ENCODE data around the gene FGF18. TPM values are rescaled to one million over a fixed set of nuclear protein-coding genes. Genes with fewer than 3 reads are reported as not detected.

Gene FGF18
- total and polyA plus RNA-seq, 10 of the 15 experiments (the other 5 are each of a cell fraction or from before 2014, with no cell fraction given) = 0.03 to 0.10 (median 0.06) TPM; not detected in 5

GRCh38 chr5:171477666-171478065 is 58.2 kb downstream of the FGF18 start:
- Histone ChIP-seq H2AFZ (ENCODE audit: control insufficient read depth, low read depth, low read length) (no peak overlapping the region), H3K27me3 (replicated peaks in 1 of 2; ENCODE audit: control insufficient read depth in 2 of 2, insufficient read depth in 2 of 2, low read length in 1 of 2) (no peaks in the 10 kb centered on the region; a peak in 1 of 4 replicates), H4K20me1 (ENCODE audit: control insufficient read depth, insufficient read depth) (no peaks in the 10 kb centered on the region), H3K36me3 (ENCODE audit: control insufficient read depth in 2 of 2, insufficient read depth in 2 of 2, low read length in 1 of 2) (no peaks in the 10 kb centered on the region), H3K4me2 (ENCODE audit: control insufficient read depth, insufficient read depth) (no peak overlapping the region), H3K9ac (ENCODE audit: control insufficient read depth, insufficient read depth, low read length) (no peak overlapping the region), H3K4me1 (ENCODE audit: control insufficient read depth, insufficient read depth, low read length) (peaks cover 3% of the 10 kb centered on the region), H3K79me2 (ENCODE audit: control insufficient read depth, insufficient read depth, low read length) (no peaks in the 10 kb centered on the region), H3K9me3 (replicated peaks; ENCODE audit: control insufficient read depth, insufficient read depth, low read length) (no peaks in the 10 kb centered on the region), H3K27ac (ENCODE audit: control insufficient read depth, insufficient read depth) (no peak overlapping the region), H3K4me3 (no peak overlapping the region)
- intact Hi-C loops (cut with micrococcal nuclease; ENCODE audit: unreplicated experiment) = no loop called here
- DNase-seq (ENCODE audit: low read depth, low spot score) (no peak), FAIRE-seq (no peak), ATAC-seq (no peak)
- ChIA-PET POLR2A (interaction anchor here (0.6 kb wide), 1 partner anchor 134 kb away, joined by 3 read pairs; no protein-coding TSS in a partner anchor), CTCF (no interaction called here), RAD21 (ENCODE audit: unreplicated experiment) (no interaction called here), SMC1A (ENCODE audit: uncharacterized antibody, unreplicated experiment) (no interaction called here)
- WGBS (ENCODE audit: insufficient coverage, insufficient replicate concordance, low lambda C conversion rate, missing lambda C conversion rate) = 22% methylated on average over 3 of the region's 3 CpGs
- TF ChIP-seq NFXL1 (IDR thresholded peaks at IDR 0.05; ENCODE audit: borderline replicate concordance) (no peak), POLR2AphosphoS2 (IDR thresholded peaks at IDR 0.05; ENCODE audit: low read depth, low read length) (no peak), FOXM1 (IDR thresholded peaks at IDR 0.05; ENCODE audit: low read depth, low read length) (no peak)
- BruUV-seq (replicated peaks) = no TSS peak
- in situ Hi-C loops (cut with MboI) = no loop called here

- Histone ChIP-seq H3K4me3 (no peak overlapping the region), H3K36me3 (ENCODE audit: control insufficient read depth in 2 of 2, insufficient read depth in 2 of 2, low read length in 1 of 2) (no peaks in the 10 kb centered on the region), H3K9me3 (replicated peaks; ENCODE audit: control insufficient read depth, insufficient read depth, low read length) (no peaks in the 10 kb centered on the region), H4K20me1 (ENCODE audit: control insufficient read depth, insufficient read depth) (no peaks in the 10 kb centered on the region), H3K79me2 (ENCODE audit: control insufficient read depth, insufficient read depth, low read length) (no peaks in the 10 kb centered on the region), H3K27me3 (replicated peaks in 1 of 2; ENCODE audit: control insufficient read depth in 2 of 2, insufficient read depth in 2 of 2, low read length in 1 of 2) (no peaks in the 10 kb centered on the region; a peak in 2 of 4 replicates), H2AFZ (ENCODE audit: control insufficient read depth, low read depth, low read length) (peak overlapping the region; percentile 4; the same call in 1 of the 2 replicates), H3K9ac (ENCODE audit: control insufficient read depth, insufficient read depth, low read length) (no peak overlapping the region), H3K4me1 (ENCODE audit: control insufficient read depth, insufficient read depth, low read length) (peaks cover 3% of the 10 kb centered on the region), H3K27ac (ENCODE audit: control insufficient read depth, insufficient read depth) (no peak overlapping the region), H3K4me2 (ENCODE audit: control insufficient read depth, insufficient read depth) (no peak overlapping the region)
- ChIA-PET POLR2A (interaction anchor here (0.6 kb wide), 1 partner anchor 586 kb away, joined by 3 read pairs; no protein-coding TSS in a partner anchor), CTCF (no interaction called here), RAD21 (ENCODE audit: unreplicated experiment) (no interaction called here), SMC1A (ENCODE audit: uncharacterized antibody, unreplicated experiment) (no interaction called here)
- DNase-seq (ENCODE audit: low read depth, low spot score) (no peak), ATAC-seq (no peak), FAIRE-seq (no peak)
- intact Hi-C loops (cut with micrococcal nuclease; ENCODE audit: unreplicated experiment) = no loop called here
- BruUV-seq (replicated peaks) = no TSS peak
- in situ Hi-C loops (cut with MboI) = no loop called here
- WGBS (ENCODE audit: insufficient coverage, insufficient replicate concordance, low lambda C conversion rate, missing lambda C conversion rate) = 21% methylated on average over 4 of the region's 4 CpGs
- TF ChIP-seq NKRF (conservative IDR thresholded peaks at IDR 0.05) (no peak), SMC3 (IDR thresholded peaks at IDR 0.05; ENCODE audit: borderline replicate concordance, low read length) (no peak), TAF1 (IDR thresholded peaks at IDR 0.05; ENCODE audit: borderline replicate concordance, low read depth, low read length) (no peak), ASH2L (IDR thresholded peaks at IDR 0.05; ENCODE audit: borderline replicate concordance, low read depth) (no peak), NR2C1 (IDR thresholded peaks at IDR 0.05) (no peak), RFX5 (IDR thresholded peaks at IDR 0.05; ENCODE audit: low read depth, low read length) (no peak), ZNF622 (IDR thresholded peaks at IDR 0.05) (no peak), GATAD2B (conservative IDR thresholded peaks at IDR 0.05; ENCODE audit: low read depth) (no peak), USF2 (IDR thresholded peaks at IDR 0.05; ENCODE audit: borderline replicate concordance, low read depth, low read length) (no peak), TCF7 (IDR thresholded peaks at IDR 0.05; ENCODE audit: borderline replicate concordance) (no peak)
These were observed 59.7 kb downstream of the FGF18 start for GRCh38 chr5:171478946-171479775.
